Stomach smooth muscle (tissue), 2 donors: Measurements from ENCODE around the gene DCPS.
"Not testable (repeated sequence)": the region's sequence is repeated elsewhere in the genome, so short reads cannot be mapped to it uniquely, and the experiment has no call there.

Experiments
- H3K27ac ChIP-seq: one replicate; pipeline ENCODE4 v1.7.0; 2013; ENCODE audit warnings: mild to moderate bottlenecking, low read length, inconsistent platforms
- H3K27me3 ChIP-seq, 2 donors: one replicate each; pipeline ENCODE4 v1.7.0; 2013; ENCODE audit warnings: low read length in 2 of 2; ENCODE audit not compliant: insufficient read depth in 2 of 2, control insufficient read depth in 1 of 2
- H3K36me3 ChIP-seq, 2 donors: one replicate each; pipeline ENCODE4 v1.7.0; 2013; ENCODE audit warnings: low read length in 2 of 2; ENCODE audit not compliant: control insufficient read depth in 2 of 2, insufficient read depth in 2 of 2
- H3K4me1 ChIP-seq: one replicate; pipeline ENCODE4 v1.7.0; 2013; ENCODE audit warnings: low read length; ENCODE audit not compliant: control insufficient read depth, insufficient read depth
- H3K4me3 ChIP-seq, 2 donors: one replicate each; pipeline ENCODE4 v1.7.0; 2013; ENCODE audit warnings: low read length in 2 of 2
- H3K9ac ChIP-seq, 2 donors: one replicate each; pipeline ENCODE4 v1.7.0; 2013; ENCODE audit warnings: low read length in 2 of 2, mild to moderate bottlenecking in 1 of 2
- H3K9me3 ChIP-seq, 2 donors: one replicate each; pipeline ENCODE4 v1.7.0; 2013; ENCODE audit warnings: low read length in 2 of 2; ENCODE audit not compliant: control insufficient read depth in 2 of 2
- donor health status: healthy.
- donor health status: Pancreatic carcinoma.

Gene DCPS

DNA sequence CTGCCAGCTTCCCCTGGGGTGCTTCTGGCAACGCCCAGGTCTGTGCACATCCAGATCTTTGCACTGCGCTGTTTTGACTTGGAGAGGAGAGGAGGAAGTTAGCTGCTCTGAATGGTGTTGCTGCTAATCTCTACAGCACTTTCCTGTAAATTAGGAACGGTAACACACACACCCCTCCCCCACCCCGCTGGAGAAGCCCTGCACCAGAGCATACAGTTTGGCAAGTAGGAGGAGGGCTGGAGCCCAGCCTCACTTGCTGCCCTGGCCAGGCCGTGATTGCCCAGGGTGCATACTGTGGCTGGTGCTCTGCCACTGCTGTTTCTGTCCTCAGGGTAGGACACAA lies 82.8 kb downstream of the DCPS start:
- not testable (repeated sequence) for H3K27ac ChIP-seq, H3K9ac ChIP-seq, H3K9me3 ChIP-seq, H3K4me3 ChIP-seq, H3K36me3 ChIP-seq, H3K4me1 ChIP-seq, H3K27me3 ChIP-seq

GRCh38 chr11:126387857-126388256 lies 84.0 kb downstream of the DCPS start:
- Histone ChIP-seq H3K36me3 (no peaks in the 10 kb centered on the region), H3K9me3 (no peaks in the 10 kb centered on the region), H3K4me3 (no peak overlapping the region), H3K9ac (no peak overlapping the region), H3K27ac (no peak overlapping the region), H3K27me3 (no peaks in the 10 kb centered on the region), H3K4me1 (peaks cover 19% of the 10 kb centered on the region)

- Histone ChIP-seq H3K27me3 (no peaks in the 10 kb centered on the region), H3K9me3 (no peaks in the 10 kb centered on the region), H3K9ac (no peak overlapping the region), H3K36me3 (no peaks in the 10 kb centered on the region), H3K27ac (no peak overlapping the region), H3K4me1 (peaks cover 25% of the 10 kb centered on the region), H3K4me3 (no peak overlapping the region)
Observed at GRCh38 chr11:126390272-126390867, 86.5 kb downstream of the DCPS start.

DNA sequence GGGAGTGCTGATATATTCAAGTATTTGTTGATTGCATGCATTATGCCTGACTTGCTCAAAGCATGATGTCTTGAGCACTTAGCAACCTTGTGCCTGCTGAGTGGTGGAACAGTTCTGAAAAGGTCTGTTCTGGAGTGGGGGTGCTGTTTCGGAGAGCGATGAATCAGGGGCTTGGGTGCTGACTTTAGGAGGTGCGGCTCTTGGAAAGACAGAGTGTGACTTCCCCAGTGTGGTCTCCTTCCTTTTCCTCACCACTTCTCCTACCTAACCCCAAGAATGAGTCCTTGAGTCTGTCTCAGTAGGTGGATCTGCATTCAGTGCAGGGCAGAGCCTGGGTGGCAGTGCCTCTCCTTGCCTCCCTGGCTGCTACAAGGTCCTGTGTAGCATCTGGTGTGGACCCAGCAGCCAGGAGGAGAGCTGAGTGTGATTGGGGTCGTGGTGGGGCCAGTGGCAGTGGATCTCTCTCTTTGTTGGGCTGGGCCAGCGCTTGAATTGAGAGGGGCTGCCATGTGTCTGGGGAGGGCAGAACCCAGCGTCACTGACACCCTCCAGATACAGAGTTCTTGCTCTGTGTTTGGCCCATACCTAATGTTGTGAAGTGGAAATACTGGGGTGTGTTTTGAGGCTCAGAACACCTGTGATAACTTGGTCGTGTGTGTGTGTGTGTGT lies 87.6 kb downstream of the DCPS start:
- H3K27me3 ChIP-seq: no peaks in the 10 kb centered on the region
- H3K4me1 ChIP-seq: peaks cover 23% of the 10 kb centered on the region
- H3K9me3 ChIP-seq: no peaks in the 10 kb centered on the region
- H3K9ac ChIP-seq: no peak overlapping the region
- H3K36me3 ChIP-seq: no peaks in the 10 kb centered on the region
- no peak overlapping the region for H3K27ac ChIP-seq
- no peak overlapping the region for H3K4me3 ChIP-seq

GRCh38 chr11:126391970-126392632 lies 88.2 kb downstream of the DCPS start:
- H3K4me3 ChIP-seq: peak overlapping the region in 1 of 2 donors; percentile 35
- H3K4me1 ChIP-seq: peaks cover 23% of the 10 kb centered on the region
- peak overlapping the region in 1 of 2 donors; percentile 21 for H3K9ac ChIP-seq
- H3K36me3 ChIP-seq: no peaks in the 10 kb centered on the region
- no peaks in the 10 kb centered on the region for H3K9me3 ChIP-seq
- H3K27ac ChIP-seq: no peak overlapping the region
- no peaks in the 10 kb centered on the region for H3K27me3 ChIP-seq

- H3K36me3 ChIP-seq: no peaks in the 10 kb centered on the region
- no peaks in the 10 kb centered on the region for H3K9me3 ChIP-seq
- H3K9ac ChIP-seq: no peak overlapping the region
- no peak overlapping the region for H3K4me3 ChIP-seq
- no peak overlapping the region for H3K27ac ChIP-seq
- peaks cover 23% of the 10 kb centered on the region for H3K4me1 ChIP-seq
- H3K27me3 ChIP-seq: no peaks in the 10 kb centered on the region
Observed at GRCh38 chr11:126392633-126393013, 88.8 kb downstream of the DCPS start.

- Histone ChIP-seq H3K4me1 (peaks cover 23% of the 10 kb centered on the region), H3K27ac (no peak overlapping the region), H3K4me3 (no peak overlapping the region), H3K27me3 (no peaks in the 10 kb centered on the region), H3K36me3 (no peaks in the 10 kb centered on the region), H3K9ac (peak overlapping the region in 1 of 2 donors; percentile 30), H3K9me3 (no peaks in the 10 kb centered on the region)
Observed at GRCh38 chr11:126393143-126393542, 89.3 kb downstream of the DCPS start.

DNA sequence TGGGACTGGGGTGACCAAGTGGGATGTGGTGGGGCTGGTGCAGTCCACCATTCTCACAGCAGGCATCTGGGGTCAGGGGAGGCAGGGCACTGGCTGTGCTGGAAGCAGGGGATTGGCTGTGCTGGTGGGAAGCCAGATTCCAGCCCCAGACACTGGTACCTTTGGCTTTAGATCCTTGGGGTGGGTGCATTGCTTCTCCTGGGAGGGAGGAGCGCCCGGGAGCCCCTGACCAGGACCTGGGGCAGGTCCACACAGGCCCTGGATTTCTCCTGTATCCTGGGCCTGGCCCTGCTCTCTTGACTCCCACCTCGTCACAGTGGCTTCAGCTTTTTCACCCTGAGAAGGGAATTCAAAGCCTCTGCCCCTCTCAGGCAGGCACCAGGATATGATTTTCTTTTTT lies 90.2 kb downstream of the DCPS start:
- Histone ChIP-seq H3K9me3 (no peaks in the 10 kb centered on the region), H3K36me3 (no peaks in the 10 kb centered on the region), H3K4me3 (no peak overlapping the region), H3K9ac (no peak overlapping the region), H3K27me3 (no peaks in the 10 kb centered on the region), H3K27ac (no peak overlapping the region), H3K4me1 (peaks cover 23% of the 10 kb centered on the region)

GRCh38 chr11:126394634-126395072 lies 90.8 kb downstream of the DCPS start:
- not testable (repeated sequence) for H3K4me3 ChIP-seq, H3K9me3 ChIP-seq, H3K27me3 ChIP-seq, H3K27ac ChIP-seq, H3K9ac ChIP-seq, H3K36me3 ChIP-seq
- H3K4me1 ChIP-seq: peaks cover 23% of the 10 kb centered on the region
